ENCODE measurements around the gene CD79A. TPM values are rescaled to one million over a fixed set of nuclear protein-coding genes. Genes with fewer than 3 reads are reported as not detected.

Gene CD79A
- total and polyA plus RNA-seq, 11 donors = 0.37 to 0.88 (median 0.48) TPM; not detected in 7

- intact Hi-C loops (cut with DNase I) = no loop called here
- Histone ChIP-seq H3K4me1 (no peaks in the 10 kb centered on the region), H3K27ac (no peak overlapping the region), H3K36me3 (no peaks in the 10 kb centered on the region), H3K9me3 (no peaks in the 10 kb centered on the region), H3K4me3 (no peak overlapping the region), H3K27me3 (peaks cover 0 to 15% (median 0%) of the 10 kb centered on the region in 9 donors)
- ATAC-seq (no peak), DNase-seq (no peak)
- no peak for TF ChIP-seq CTCF (IDR thresholded peaks at IDR 0.05)
- WGBS, 4 donors = 29 to 38% (median 36%) methylated on average over 4 of the region's 4 CpGs
Observed at GRCh38 chr19:41851456-41851855, 25.6 kb upstream of the CD79A start.

GRCh38 chr19:41853344-41853743, 23.7 kb upstream of the CD79A start:
- TF ChIP-seq CTCF (IDR thresholded peaks at IDR 0.05) = no peak
- TF ChIP-seq POLR2A (IDR thresholded peaks at IDR 0.05) = no peak
- H3K27me3 ChIP-seq = peaks cover 0 to 11% (median 0%) of the 10 kb centered on the region in 9 donors
- intact Hi-C loops (cut with DNase I) = no loop called here
- WGBS, 4 donors = 43 to 93% (median 69%) methylated on average over 2 of the region's 2 CpGs
- DNase-seq = no peak
- no peaks in the 10 kb centered on the region for H3K9me3 ChIP-seq
- no peaks in the 10 kb centered on the region for H3K36me3 ChIP-seq
- H3K4me1 ChIP-seq = no peaks in the 10 kb centered on the region
- no peak overlapping the region for H3K27ac ChIP-seq
- H3K4me3 ChIP-seq = no peak overlapping the region
- no peak for ATAC-seq

- DNase-seq = no peak
- Histone ChIP-seq H3K27me3 (peaks cover 0 to 11% (median 0%) of the 10 kb centered on the region in 9 donors), H3K4me1 (no peaks in the 10 kb centered on the region), H3K9me3 (no peaks in the 10 kb centered on the region), H3K36me3 (no peaks in the 10 kb centered on the region), H3K4me3 (no peak overlapping the region), H3K27ac (no peak overlapping the region)
- 48 to 61% (median 60%) methylated on average over 2 of the region's 2 CpGs for WGBS, 4 donors
- no peak for TF ChIP-seq CTCF (IDR thresholded peaks at IDR 0.05)
- no peak for TF ChIP-seq POLR2A (IDR thresholded peaks at IDR 0.05)
- ATAC-seq = no peak
- intact Hi-C loops (cut with DNase I) = no loop called here
Observed at GRCh38 chr19:41853768-41854167, 23.3 kb upstream of the CD79A start.

GRCh38 chr19:41859213-41859617, 17.9 kb upstream of the CD79A start:
- H3K4me1 ChIP-seq = peaks cover 6 to 41% (median 30%) of the 10 kb centered on the region in 12 donors
- TF ChIP-seq CTCF (IDR thresholded peaks at IDR 0.05) (peak in 1 of 12 donors; percentile 58), POLR2A (IDR thresholded peaks at IDR 0.05) (no peak)
- peak overlapping the region in 11 of 12 donors; percentile 11 to 99 (median 96) for H3K27ac ChIP-seq
- ATAC-seq (no peak), DNase-seq (no peak)
- H3K4me3 ChIP-seq = peak overlapping the region in 9 of 12 donors; percentile 78 to 94 (median 88)
- WGBS, 4 donors = 5 to 7% (median 7%) methylated on average over 8 of the region's 8 CpGs
- intact Hi-C loops (cut with DNase I) = loop anchor here in 2 of 10 donors (1.0 kb wide), 1 partner anchor 25 kb away; no protein-coding TSS in a partner anchor
- peaks cover 0 to 36% (median 33%) of the 10 kb centered on the region in 9 donors for H3K36me3 ChIP-seq
- no peaks in the 10 kb centered on the region for H3K9me3 ChIP-seq
- no peaks in the 10 kb centered on the region for H3K27me3 ChIP-seq

Measured in heart left ventricle (tissue), 16 donors.